Effector memory CD4-positive, alpha-beta T cell (primary cell): ENCODE measurements around the gene SHANK1.
A peak's percentile ranks its signal among the peaks of the same experiment; 100 is the strongest.

Experiments
- DNase-seq, 3 donors: peaks; one replicate each; pipeline ENCODE4 v3.0.0-alpha.2; 2020
- H3K27ac ChIP-seq: 2 replicates; pipeline ENCODE4 v1.7.0; 2013; ENCODE audit warnings: mild to moderate bottlenecking, low read length, moderate library complexity; ENCODE audit not compliant: insufficient read depth, poor library complexity, severe bottlenecking
- H3K27me3 ChIP-seq: replicated peaks from 2 replicates; pipeline ENCODE4 v1.7.0; 2013; ENCODE audit warnings: mild to moderate bottlenecking, low read length; ENCODE audit not compliant: insufficient read depth, control insufficient read depth, poor library complexity, severe bottlenecking
- H3K36me3 ChIP-seq: 2 replicates; pipeline ENCODE4 v1.7.0; 2013; ENCODE audit warnings: mild to moderate bottlenecking, low read length, moderate library complexity; ENCODE audit not compliant: control insufficient read depth, insufficient read depth
- H3K4me1 ChIP-seq: 2 replicates; pipeline ENCODE4 v1.7.0; 2013; ENCODE audit warnings: low read length, mild to moderate bottlenecking; ENCODE audit not compliant: control insufficient read depth, insufficient read depth, poor library complexity, severe bottlenecking
- H3K4me3 ChIP-seq: 2 replicates; pipeline ENCODE4 v1.7.0; 2013; ENCODE audit warnings: low read length, low read depth, mild to moderate bottlenecking; ENCODE audit not compliant: insufficient read depth, poor library complexity, severe bottlenecking
- H3K9me3 ChIP-seq: 2 replicates; pipeline ENCODE4 v1.7.0; 2013; ENCODE audit warnings: mild to moderate bottlenecking, low read length, moderate library complexity; ENCODE audit not compliant: control insufficient read depth

The SHANK1 gene

GRCh38 chr19:50670102-50670380, 49.6 kb downstream of the SHANK1 start:
- DNase-seq, result no peak
- no peak overlapping the region for H3K27ac ChIP-seq
- H3K4me3 ChIP-seq, result no peak overlapping the region
- no peaks in the 10 kb centered on the region for H3K9me3 ChIP-seq
- H3K27me3 ChIP-seq, result peaks cover 21% of the 10 kb centered on the region
- no peaks in the 10 kb centered on the region for H3K36me3 ChIP-seq
- peaks cover 10% of the 10 kb centered on the region for H3K4me1 ChIP-seq

GRCh38 chr19:50669302-50670101, 50.1 kb downstream of the SHANK1 start:
- no peak overlapping the region for H3K4me3 ChIP-seq
- peaks cover 10% of the 10 kb centered on the region for H3K4me1 ChIP-seq
- H3K9me3 ChIP-seq, result no peaks in the 10 kb centered on the region
- no peaks in the 10 kb centered on the region for H3K36me3 ChIP-seq
- H3K27me3 ChIP-seq, result peaks cover 21% of the 10 kb centered on the region
- H3K27ac ChIP-seq, result no peak overlapping the region
- DNase-seq, result peak in 1 of 3 donors; percentile 5

GRCh38 chr19:50668879-50669278, 50.7 kb downstream of the SHANK1 start:
- no peaks in the 10 kb centered on the region for H3K9me3 ChIP-seq
- no peak overlapping the region for H3K4me3 ChIP-seq
- peaks cover 21% of the 10 kb centered on the region for H3K27me3 ChIP-seq
- no peak for DNase-seq
- no peak overlapping the region for H3K27ac ChIP-seq
- H3K36me3 ChIP-seq, result no peaks in the 10 kb centered on the region
- peaks cover 10% of the 10 kb centered on the region for H3K4me1 ChIP-seq

- Histone ChIP-seq H3K36me3 (no peaks in the 10 kb centered on the region), H3K27ac (no peak overlapping the region), H3K27me3 (peaks cover 21% of the 10 kb centered on the region), H3K4me3 (no peak overlapping the region), H3K9me3 (no peaks in the 10 kb centered on the region), H3K4me1 (peaks cover 10% of the 10 kb centered on the region)
- DNase-seq, result no peak
Observed at GRCh38 chr19:50668416-50668815, 51.2 kb downstream of the SHANK1 start.

GRCh38 chr19:50667759-50668231, 51.8 kb downstream of the SHANK1 start:
- H3K27me3 ChIP-seq, result peaks cover 21% of the 10 kb centered on the region

GRCh38 chr19:50667177-50667758, 52.3 kb downstream of the SHANK1 start:
- Histone ChIP-seq H3K4me1 (peaks cover 10% of the 10 kb centered on the region), H3K9me3 (no peaks in the 10 kb centered on the region), H3K4me3 (no peak overlapping the region), H3K27ac (no peak overlapping the region), H3K27me3 (peaks cover 21% of the 10 kb centered on the region), H3K36me3 (no peaks in the 10 kb centered on the region)
- no peak for DNase-seq

More at GRCh38 chr19:50667759-50668231, 51.8 kb downstream of the SHANK1 start:
- H3K36me3 ChIP-seq, result no peaks in the 10 kb centered on the region
- H3K9me3 ChIP-seq, result no peaks in the 10 kb centered on the region
- H3K4me3 ChIP-seq, result no peak overlapping the region
- no peak for DNase-seq
- peaks cover 10% of the 10 kb centered on the region for H3K4me1 ChIP-seq
- no peak overlapping the region for H3K27ac ChIP-seq

GRCh38 chr19:50666346-50667176, 53.0 kb downstream of the SHANK1 start:
- Histone ChIP-seq H3K4me3 (no peak overlapping the region), H3K27ac (no peak overlapping the region), H3K27me3 (peaks cover 21% of the 10 kb centered on the region)

GRCh38 chr19:50664204-50664603, 55.4 kb downstream of the SHANK1 start:
- Histone ChIP-seq H3K27me3 (peaks cover 20% of the 10 kb centered on the region), H3K4me3 (no peak overlapping the region), H3K27ac (no peak overlapping the region), H3K9me3 (no peaks in the 10 kb centered on the region), H3K36me3 (no peaks in the 10 kb centered on the region), H3K4me1 (peaks cover 10% of the 10 kb centered on the region)
- DNase-seq, result no peak

More at GRCh38 chr19:50666346-50667176, 53.0 kb downstream of the SHANK1 start:
- Histone ChIP-seq H3K36me3 (no peaks in the 10 kb centered on the region), H3K4me1 (peaks cover 10% of the 10 kb centered on the region), H3K9me3 (no peaks in the 10 kb centered on the region)
- DNase-seq, result no peak

GRCh38 chr19:50663482-50663790, 56.2 kb downstream of the SHANK1 start:
- Histone ChIP-seq H3K36me3 (no peaks in the 10 kb centered on the region), H3K27ac (no peak overlapping the region), H3K4me3 (no peak overlapping the region), H3K27me3 (peaks cover 28% of the 10 kb centered on the region), H3K4me1 (peaks cover 17% of the 10 kb centered on the region), H3K9me3 (no peaks in the 10 kb centered on the region)
- DNase-seq, result no peak
